ENCODE data around the gene MBTD1. TPM values are rescaled to one million over a fixed set of nuclear protein-coding genes. Genes with fewer than 3 reads are reported as not detected.
"Not testable (repeated sequence)": the region's sequence is repeated elsewhere in the genome, so short reads cannot be mapped to it uniquely, and the experiment has no call there.

The MBTD1 gene
- total and polyA plus RNA-seq, 2 experiments from 2014 or later, result 1.6 to 4.8 TPM

DNA sequence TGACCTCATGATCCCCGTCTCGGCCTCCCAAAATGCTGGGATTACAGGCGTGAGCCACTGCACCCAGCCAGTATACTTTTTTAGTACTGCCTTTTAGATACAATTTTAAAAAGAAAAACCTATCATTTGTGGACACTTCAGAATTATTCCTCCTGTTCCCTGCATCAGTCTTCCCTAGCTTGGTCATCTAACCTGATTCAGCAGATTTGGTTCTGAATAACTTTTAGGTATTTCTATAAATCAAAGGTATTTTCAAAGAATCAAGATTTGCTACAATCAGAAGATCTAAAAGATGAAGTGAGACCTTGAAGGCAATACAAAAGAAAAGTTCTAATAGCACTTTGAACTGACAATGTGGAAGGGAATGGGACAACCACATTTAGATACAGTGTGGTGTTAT is 30.0 kb downstream of the MBTD1 start:
- WGBS, 2 experiments (ENCODE audit: low coverage in 1 of 2, low lambda C conversion rate in 2 of 2, missing lambda C conversion rate in 2 of 2), result 97 to 98% methylated on average over 3 of the region's 3 CpGs
- in situ Hi-C loops (cut with MboI), result no loop called here
- H3K79me2 ChIP-seq (ENCODE audit: insufficient read depth), result peaks cover 85% of the 10 kb centered on the region
- no peak overlapping the region for H3K4me2 ChIP-seq (ENCODE audit: unreplicated experiment)
- H3F3A ChIP-seq (ENCODE audit: insufficient read depth), result peaks cover 11% of the 10 kb centered on the region
- no peak overlapping the region for H2AFZ ChIP-seq
- H3K4me1 ChIP-seq (ENCODE audit: insufficient read depth), result peaks cover 17% of the 10 kb centered on the region
- H3K27ac ChIP-seq, result peak overlapping the region; percentile 30
- H3K9me3 ChIP-seq (ENCODE audit: low read depth), result no peaks in the 10 kb centered on the region
- no peaks in the 10 kb centered on the region for H3K9me2 ChIP-seq (ENCODE audit: insufficient read depth)
- H3K4me3 ChIP-seq, result no peak overlapping the region
- no peaks in the 10 kb centered on the region for H3K27me3 ChIP-seq (replicated peaks; ENCODE audit: insufficient read depth)
- H4K20me1 ChIP-seq (ENCODE audit: insufficient read depth), result peaks cover 8% of the 10 kb centered on the region; the same call in 1 of the 2 replicates
- no peak for TF ChIP-seq EZH2phosphoT487 (IDR thresholded peaks at IDR 0.05; ENCODE audit: insufficient read depth, low read depth)
- TF ChIP-seq EZH2 (IDR thresholded peaks at IDR 0.05; ENCODE audit: insufficient read depth, poor library complexity, severe bottlenecking), result no peak
- no peaks in the 10 kb centered on the region for H3K36me3 ChIP-seq (ENCODE audit: low read depth)
- no peak for DNase-seq
- no peak overlapping the region for H3K9ac ChIP-seq

DNA sequence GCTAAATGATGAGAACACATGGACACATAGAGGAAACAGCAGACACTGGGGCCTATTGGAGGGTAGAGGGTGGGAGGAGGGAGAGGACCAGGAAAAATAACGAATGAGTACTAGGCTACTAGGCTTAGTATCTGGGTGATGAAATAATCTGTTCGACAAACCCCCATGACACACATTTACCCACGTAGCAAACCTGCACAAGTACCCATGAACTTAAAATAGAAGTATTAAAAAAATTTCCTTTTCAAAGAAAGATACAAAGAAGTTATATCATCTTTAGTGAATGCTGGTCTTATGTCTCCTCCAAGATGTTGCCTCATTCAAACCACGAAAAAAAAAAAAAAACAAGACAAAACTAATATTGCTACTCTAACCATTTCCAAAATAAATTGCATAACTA is 31.7 kb downstream of the MBTD1 start:
- in situ Hi-C loops (cut with MboI), result no loop called here
- DNase-seq, result peak; percentile 80
- peaks cover 80% of the 10 kb centered on the region for H3K79me2 ChIP-seq (ENCODE audit: insufficient read depth)

DNA sequence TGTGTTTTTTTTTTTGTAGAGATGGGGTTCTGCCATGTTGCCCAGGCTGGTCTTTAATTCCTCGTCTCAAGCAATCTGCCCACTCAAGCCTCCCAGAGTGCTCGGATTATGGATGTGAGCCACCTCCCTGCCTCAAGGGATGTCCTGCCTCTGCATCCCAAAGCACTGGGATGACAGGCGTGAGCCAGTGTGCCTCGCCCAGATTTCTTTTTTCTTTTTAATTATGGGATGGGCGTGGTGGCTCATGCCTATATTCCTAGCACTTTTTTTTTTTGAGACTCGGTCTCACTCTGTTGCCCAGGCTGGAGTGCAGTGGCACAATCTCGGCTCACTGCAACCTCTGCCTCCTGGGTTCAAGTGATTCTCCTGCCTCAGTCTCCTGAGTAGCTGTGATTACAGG is 34.3 kb downstream of the MBTD1 start:
- H3K4me2 ChIP-seq (ENCODE audit: unreplicated experiment); in situ Hi-C loops (cut with MboI); H2AFZ ChIP-seq; H3K27ac ChIP-seq; H3K9me2 ChIP-seq (ENCODE audit: insufficient read depth); H3K36me3 ChIP-seq (ENCODE audit: low read depth); H3K9ac ChIP-seq; DNase-seq; H3K9me3 ChIP-seq (ENCODE audit: low read depth); H3K27me3 ChIP-seq (replicated peaks; ENCODE audit: insufficient read depth); H3K4me3 ChIP-seq; H4K20me1 ChIP-seq (ENCODE audit: insufficient read depth): not testable (repeated sequence)
- peaks cover 75% of the 10 kb centered on the region for H3K79me2 ChIP-seq (ENCODE audit: insufficient read depth)
- peaks cover 20% of the 10 kb centered on the region for H3F3A ChIP-seq (ENCODE audit: insufficient read depth)
- WGBS, 2 experiments (ENCODE audit: low coverage in 1 of 2, low lambda C conversion rate in 2 of 2, missing lambda C conversion rate in 2 of 2), result 87 to 89% methylated on average over 7 of the region's 7 CpGs
- H3K4me1 ChIP-seq (ENCODE audit: insufficient read depth), result peaks cover 23% of the 10 kb centered on the region

More for the DNA sequence above, 31.7 kb downstream of the MBTD1 start:
- Histone ChIP-seq H3K9me2 (ENCODE audit: insufficient read depth) (no peaks in the 10 kb centered on the region), H3K9ac (peak overlapping the region; percentile 25), H3K4me2 (ENCODE audit: unreplicated experiment) (peak overlapping the region; percentile 31), H3K4me1 (ENCODE audit: insufficient read depth) (peaks cover 23% of the 10 kb centered on the region), H3K27me3 (replicated peaks; ENCODE audit: insufficient read depth) (no peaks in the 10 kb centered on the region), H3K36me3 (ENCODE audit: low read depth) (no peaks in the 10 kb centered on the region), H4K20me1 (ENCODE audit: insufficient read depth) (peaks cover 3% of the 10 kb centered on the region; the same call in 1 of the 2 replicates), H2AFZ (no peak overlapping the region), H3K9me3 (ENCODE audit: low read depth) (no peaks in the 10 kb centered on the region), H3K4me3 (no peak overlapping the region; the same call in 1 of the 2 replicates), H3K27ac (peak overlapping the region; percentile 73), H3F3A (ENCODE audit: insufficient read depth) (peaks cover 20% of the 10 kb centered on the region)
- TF ChIP-seq EZH2 (IDR thresholded peaks at IDR 0.05; ENCODE audit: insufficient read depth, poor library complexity, severe bottlenecking) (no peak), EZH2phosphoT487 (IDR thresholded peaks at IDR 0.05; ENCODE audit: insufficient read depth, low read depth) (no peak)
- WGBS, 2 experiments (ENCODE audit: low coverage in 1 of 2, low lambda C conversion rate in 2 of 2, missing lambda C conversion rate in 2 of 2), result 5 to 9% methylated on average over 4 of the region's 4 CpGs

DNA sequence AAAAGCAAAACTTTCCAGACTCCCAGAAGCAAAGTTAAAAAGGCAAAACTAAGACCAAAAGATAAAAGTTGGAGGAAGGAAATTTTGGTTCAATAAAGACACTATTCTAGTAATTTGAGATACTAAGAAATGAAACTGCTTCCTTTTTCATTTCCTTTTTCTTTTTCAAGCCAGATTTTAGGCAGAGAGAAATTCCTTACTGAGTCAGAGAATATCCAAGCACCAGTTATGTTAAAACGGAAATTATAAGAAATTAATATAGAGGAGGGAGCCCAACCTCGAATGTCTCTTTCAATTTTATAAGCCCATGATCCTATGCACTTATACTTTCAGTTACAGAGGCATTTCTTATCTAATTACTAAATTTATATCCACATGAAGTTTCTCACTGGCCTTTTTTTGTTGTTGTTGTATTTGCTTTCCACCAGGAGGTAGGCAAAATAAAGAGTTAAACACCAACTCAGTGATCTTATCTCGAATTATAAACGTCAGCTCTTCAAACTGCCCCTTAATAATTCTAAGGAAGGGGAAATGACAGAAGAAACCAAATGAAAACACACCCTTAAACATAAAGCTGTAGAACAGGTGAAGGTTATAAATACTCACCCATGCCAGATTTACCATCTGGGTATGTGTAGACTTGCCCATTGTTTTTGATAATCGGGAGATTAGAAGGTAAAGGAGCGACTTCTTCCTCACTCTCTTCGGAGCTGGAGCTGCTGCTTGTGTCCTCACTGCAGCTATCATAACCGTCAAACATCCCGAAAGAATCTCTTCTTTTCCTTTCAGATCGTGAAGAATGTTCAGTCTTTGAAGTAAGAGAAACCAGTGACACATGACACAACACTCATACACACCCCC is 35.2 kb downstream of the MBTD1 start:
- H3K27ac ChIP-seq, result 0 out of 2 replicates have a peak overlapping the region, but pooled peaks have one; percentile 1
- H3K9ac ChIP-seq, result no peak overlapping the region
- no peak overlapping the region for H3K4me3 ChIP-seq
- H2AFZ ChIP-seq, result no peak overlapping the region
- peaks cover 67% of the 10 kb centered on the region for H3K79me2 ChIP-seq (ENCODE audit: insufficient read depth)
- no peak overlapping the region for H3K4me2 ChIP-seq (ENCODE audit: unreplicated experiment)
- no peaks in the 10 kb centered on the region for H3K27me3 ChIP-seq (replicated peaks; ENCODE audit: insufficient read depth)
- in situ Hi-C loops (cut with MboI), result no loop called here
- no peaks in the 10 kb centered on the region for H4K20me1 ChIP-seq (ENCODE audit: insufficient read depth)
- H3K9me3 ChIP-seq (ENCODE audit: low read depth), result no peaks in the 10 kb centered on the region
- TF ChIP-seq EZH2phosphoT487 (IDR thresholded peaks at IDR 0.05; ENCODE audit: insufficient read depth, low read depth) (no peak), EZH2 (IDR thresholded peaks at IDR 0.05; ENCODE audit: insufficient read depth, poor library complexity, severe bottlenecking) (no peak)
- peaks cover 20% of the 10 kb centered on the region for H3F3A ChIP-seq (ENCODE audit: insufficient read depth)
- peaks cover 17% of the 10 kb centered on the region for H3K4me1 ChIP-seq (ENCODE audit: insufficient read depth)
- DNase-seq, result peak; percentile 14
- H3K36me3 ChIP-seq (ENCODE audit: low read depth), result peaks cover 7% of the 10 kb centered on the region
- H3K9me2 ChIP-seq (ENCODE audit: insufficient read depth), result no peaks in the 10 kb centered on the region
- 75 to 80% methylated on average over 10 of the region's 10 CpGs for WGBS, 2 experiments (ENCODE audit: low coverage in 1 of 2, low lambda C conversion rate in 2 of 2, missing lambda C conversion rate in 2 of 2)
